ENCODE measurements around the gene FMNL2.

The FMNL2 gene

GRCh38 chr2:152573168-152573567 is 238.2 kb downstream of the FMNL2 start:
- Mint-ChIP-seq H3K4me1 (ENCODE audit: low read depth) (peaks cover 15% of the 10 kb centered on the region), H3K27ac (no peak overlapping the region), H3K36me3 (ENCODE audit: low read depth) (no peaks in the 10 kb centered on the region), H3K9me3 (no peaks in the 10 kb centered on the region), H3K4me3 (no peak overlapping the region), H3K27me3 (peaks cover 11% of the 10 kb centered on the region)

- H3K27me3 Mint-ChIP-seq: peaks cover 8% of the 10 kb centered on the region
- peaks cover 9% of the 10 kb centered on the region for H3K4me1 Mint-ChIP-seq (ENCODE audit: low read depth)
- no peaks in the 10 kb centered on the region for H3K9me3 Mint-ChIP-seq
- H3K36me3 Mint-ChIP-seq (ENCODE audit: low read depth): no peaks in the 10 kb centered on the region
- no peak overlapping the region for H3K27ac Mint-ChIP-seq
- no peak overlapping the region for H3K4me3 Mint-ChIP-seq
Measured at GRCh38 chr2:152577579-152577978, 242.6 kb downstream of the FMNL2 start.

- Mint-ChIP-seq H3K4me1 (ENCODE audit: low read depth) (no peaks in the 10 kb centered on the region), H3K9me3 (no peaks in the 10 kb centered on the region), H3K27ac (no peak overlapping the region), H3K4me3 (no peak overlapping the region), H3K27me3 (peaks cover 8% of the 10 kb centered on the region), H3K36me3 (ENCODE audit: low read depth) (no peaks in the 10 kb centered on the region)
Measured at GRCh38 chr2:152578573-152578972, 243.6 kb downstream of the FMNL2 start.

GRCh38 chr2:152580714-152581113 is 245.7 kb downstream of the FMNL2 start:
- no peaks in the 10 kb centered on the region for H3K36me3 Mint-ChIP-seq (ENCODE audit: low read depth)
- no peak overlapping the region for H3K4me3 Mint-ChIP-seq
- H3K27ac Mint-ChIP-seq: no peak overlapping the region
- no peaks in the 10 kb centered on the region for H3K9me3 Mint-ChIP-seq
- H3K27me3 Mint-ChIP-seq: peaks cover 10% of the 10 kb centered on the region
- H3K4me1 Mint-ChIP-seq (ENCODE audit: low read depth): no peaks in the 10 kb centered on the region

GRCh38 chr2:152581360-152581759 is 246.4 kb downstream of the FMNL2 start:
- Mint-ChIP-seq H3K36me3 (ENCODE audit: low read depth) (no peaks in the 10 kb centered on the region), H3K27ac (no peak overlapping the region), H3K4me3 (no peak overlapping the region), H3K9me3 (no peaks in the 10 kb centered on the region), H3K27me3 (peaks cover 12% of the 10 kb centered on the region), H3K4me1 (ENCODE audit: low read depth) (no peaks in the 10 kb centered on the region)

- Mint-ChIP-seq H3K4me1 (ENCODE audit: low read depth) (no peaks in the 10 kb centered on the region), H3K9me3 (no peaks in the 10 kb centered on the region), H3K4me3 (no peak overlapping the region), H3K27ac (no peak overlapping the region), H3K27me3 (peaks cover 12% of the 10 kb centered on the region), H3K36me3 (ENCODE audit: low read depth) (no peaks in the 10 kb centered on the region)
Measured at GRCh38 chr2:152582081-152582480, 247.1 kb downstream of the FMNL2 start.

GRCh38 chr2:152583512-152584229 is 248.7 kb downstream of the FMNL2 start:
- no peaks in the 10 kb centered on the region for H3K4me1 Mint-ChIP-seq (ENCODE audit: low read depth)
- no peaks in the 10 kb centered on the region for H3K36me3 Mint-ChIP-seq (ENCODE audit: low read depth)
- no peaks in the 10 kb centered on the region for H3K9me3 Mint-ChIP-seq
- no peak overlapping the region for H3K27ac Mint-ChIP-seq
- H3K4me3 Mint-ChIP-seq: no peak overlapping the region
- H3K27me3 Mint-ChIP-seq: peaks cover 12% of the 10 kb centered on the region

GRCh38 chr2:152584301-152584700 is 249.3 kb downstream of the FMNL2 start:
- no peak overlapping the region for H3K4me3 Mint-ChIP-seq
- H3K4me1 Mint-ChIP-seq (ENCODE audit: low read depth): peaks cover 4% of the 10 kb centered on the region
- H3K27ac Mint-ChIP-seq: no peak overlapping the region
- H3K36me3 Mint-ChIP-seq (ENCODE audit: low read depth): no peaks in the 10 kb centered on the region
- H3K9me3 Mint-ChIP-seq: no peaks in the 10 kb centered on the region
- H3K27me3 Mint-ChIP-seq: peaks cover 12% of the 10 kb centered on the region

GRCh38 chr2:152585830-152586484 is 251.0 kb downstream of the FMNL2 start:
- H3K4me3 Mint-ChIP-seq: no peak overlapping the region
- H3K27ac Mint-ChIP-seq: no peak overlapping the region
- no peaks in the 10 kb centered on the region for H3K36me3 Mint-ChIP-seq (ENCODE audit: low read depth)
- H3K27me3 Mint-ChIP-seq: peaks cover 12% of the 10 kb centered on the region
- peaks cover 4% of the 10 kb centered on the region for H3K4me1 Mint-ChIP-seq (ENCODE audit: low read depth)
- H3K9me3 Mint-ChIP-seq: no peaks in the 10 kb centered on the region

GRCh38 chr2:152587187-152587947 is 252.4 kb downstream of the FMNL2 start:
- H3K27ac Mint-ChIP-seq: no peak overlapping the region

GRCh38 chr2:152588998-152589397 is 254.0 kb downstream of the FMNL2 start:
- Mint-ChIP-seq H3K4me3 (no peak overlapping the region), H3K27ac (no peak overlapping the region), H3K9me3 (no peaks in the 10 kb centered on the region), H3K36me3 (ENCODE audit: low read depth) (no peaks in the 10 kb centered on the region), H3K4me1 (ENCODE audit: low read depth) (peaks cover 8% of the 10 kb centered on the region), H3K27me3 (peaks cover 12% of the 10 kb centered on the region)

More at GRCh38 chr2:152587187-152587947, 252.4 kb downstream of the FMNL2 start:
- peaks cover 4% of the 10 kb centered on the region for H3K4me1 Mint-ChIP-seq (ENCODE audit: low read depth)
- H3K36me3 Mint-ChIP-seq (ENCODE audit: low read depth): no peaks in the 10 kb centered on the region
- H3K4me3 Mint-ChIP-seq: no peak overlapping the region
- H3K9me3 Mint-ChIP-seq: no peaks in the 10 kb centered on the region
- peaks cover 12% of the 10 kb centered on the region for H3K27me3 Mint-ChIP-seq

GRCh38 chr2:152594022-152594766 is 259.2 kb downstream of the FMNL2 start:
- Mint-ChIP-seq H3K9me3 (no peaks in the 10 kb centered on the region), H3K36me3 (ENCODE audit: low read depth) (no peaks in the 10 kb centered on the region), H3K4me1 (ENCODE audit: low read depth) (peaks cover 11% of the 10 kb centered on the region), H3K27ac (no peak overlapping the region), H3K27me3 (no peaks in the 10 kb centered on the region), H3K4me3 (no peak overlapping the region)

- Mint-ChIP-seq H3K9me3 (no peaks in the 10 kb centered on the region), H3K27me3 (no peaks in the 10 kb centered on the region), H3K36me3 (ENCODE audit: low read depth) (no peaks in the 10 kb centered on the region), H3K27ac (no peak overlapping the region), H3K4me3 (no peak overlapping the region), H3K4me1 (ENCODE audit: low read depth) (peaks cover 10% of the 10 kb centered on the region)
Measured at GRCh38 chr2:152594792-152595191, 259.8 kb downstream of the FMNL2 start.

- peaks cover 10% of the 10 kb centered on the region for H3K4me1 Mint-ChIP-seq (ENCODE audit: low read depth)
Measured at GRCh38 chr2:152598975-152599759, 264.2 kb downstream of the FMNL2 start.

More at GRCh38 chr2:152598975-152599759, 264.2 kb downstream of the FMNL2 start:
- Mint-ChIP-seq H3K9me3 (no peaks in the 10 kb centered on the region), H3K4me3 (no peak overlapping the region), H3K27me3 (no peaks in the 10 kb centered on the region), H3K36me3 (ENCODE audit: low read depth) (no peaks in the 10 kb centered on the region), H3K27ac (no peak overlapping the region)
